Daoy (cell line): ENCODE data around the gene XBP1. TPM values are rescaled to one million over a fixed set of nuclear protein-coding genes. Genes with fewer than 3 reads are reported as not detected.
"Not testable (repeated sequence)": the region's sequence is repeated elsewhere in the genome, so short reads cannot be mapped to it uniquely, and the experiment has no call there.

Source experiments
- DNase-seq: peaks from one replicate; pipeline ENCODE4 v3.0.0-alpha.2; 2015; ENCODE audit warnings: low read depth
- total RNA-seq: library from RNA; depleted of rRNA; stranded (reverse); fragments of >200 nt; shearing (Covaris generic); gene quantifications from 2 replicates; pipeline ENCODE4 v1.2.3, GENCODE V29; 2014

Gene XBP1
- total RNA-seq, 1 experiment from 2014 or later: 114 TPM

- no peak for DNase-seq
These were observed 7.6 kb downstream of the XBP1 start for GRCh38 chr22:28792491-28793383.

GRCh38 chr22:28791841-28792490 is 8.4 kb downstream of the XBP1 start:
- no peak for DNase-seq

GRCh38 chr22:28791124-28791523 is 9.2 kb downstream of the XBP1 start:
- no peak for DNase-seq

- no peak for DNase-seq
These were observed 11.8 kb downstream of the XBP1 start for GRCh38 chr22:28788601-28789000.

- DNase-seq: no peak
These were observed 16.3 kb downstream of the XBP1 start for GRCh38 chr22:28783786-28784671.

- no peak for DNase-seq
These were observed 20.1 kb downstream of the XBP1 start for GRCh38 chr22:28780296-28780695.

- DNase-seq: no peak
These were observed 20.5 kb downstream of the XBP1 start for GRCh38 chr22:28779833-28780232.

GRCh38 chr22:28774378-28774777 is 26.0 kb downstream of the XBP1 start:
- DNase-seq: no peak

- DNase-seq: no peak
These were observed 26.9 kb downstream of the XBP1 start for GRCh38 chr22:28773461-28773867.

- DNase-seq: peak; percentile 94
These were observed 27.5 kb downstream of the XBP1 start, which contains the start of gene CCDC117 for GRCh38 chr22:28772633-28773460. TSS of gene CCDC117 (plus strand) at chr22:28772695. CDS start at chr22:28772850, 155 bp downstream.

GRCh38 chr22:28771195-28771791 is 29.1 kb downstream of the XBP1 start:
- DNase-seq: no peak

- DNase-seq: no peak
These were observed 30.8 kb downstream of the XBP1 start for GRCh38 chr22:28769394-28770085.

- DNase-seq: no peak
These were observed 31.5 kb downstream of the XBP1 start for GRCh38 chr22:28768701-28769393.

- no peak for DNase-seq
These were observed 33.7 kb downstream of the XBP1 start for GRCh38 chr22:28766628-28767027.

- DNase-seq: not testable (repeated sequence)
These were observed 38.4 kb downstream of the XBP1 start for GRCh38 chr22:28762000-28762399.

- DNase-seq: no peak
These were observed 39.0 kb downstream of the XBP1 start for GRCh38 chr22:28761449-28761755.

GRCh38 chr22:28759861-28760560 is 40.4 kb downstream of the XBP1 start:
- DNase-seq: no peak

GRCh38 chr22:28754512-28754911 is 45.9 kb downstream of the XBP1 start:
- DNase-seq: not testable (repeated sequence)

GRCh38 chr22:28750471-28750881 is 49.9 kb downstream of the XBP1 start:
- peak; percentile 73 for DNase-seq
